ENCODE data around the gene TMEM187.

GRCh38 chrX:153952373-153953026 is 20.1 kb upstream of the TMEM187 start:
- TF ChIP-seq POLR2A (IDR thresholded peaks at IDR 0.05) (no peak), CTCF (IDR thresholded peaks at IDR 0.05) (no peak)

Data from adrenal gland (tissue), 5 donors.